Activated CD8-positive, alpha-beta memory T cell treated with anti-CD3 and anti-CD28 coated beads for 36 hours (primary cell): ENCODE results near the gene DLK1. TPM values are rescaled to one million over a fixed set of nuclear protein-coding genes. Genes with fewer than 3 reads are reported as not detected.

Source experiments
- CTCF ChIA-PET: fragments of 350-600 bp; sonication (Branson Sonifier 250); formaldehyde crosslinking; loops from one replicate; lab custom pipeline; 2021; ENCODE audit warnings: antibody characterized with exemption; lab: Charles Lee
- POLR2A ChIA-PET: fragments of 350-600 bp; sonication (Branson Sonifier 250); formaldehyde crosslinking; loops from one replicate; lab custom pipeline; 2021; ENCODE audit warnings: antibody characterized with exemption; lab: Charles Lee
- total RNA-seq, 2 experiments: library from RNA; stranded (reverse); gene quantifications; one replicate each; pipeline ENCODE4 v1.2.3, GENCODE V29; 2021

The DLK1 gene
- total RNA-seq, 2 experiments from 2014 or later = not detected

GRCh38 chr14:100783630-100784370 is 57.1 kb downstream of the DLK1 start:
- ChIA-PET POLR2A (no interaction called here), CTCF (no interaction called here)

DNA sequence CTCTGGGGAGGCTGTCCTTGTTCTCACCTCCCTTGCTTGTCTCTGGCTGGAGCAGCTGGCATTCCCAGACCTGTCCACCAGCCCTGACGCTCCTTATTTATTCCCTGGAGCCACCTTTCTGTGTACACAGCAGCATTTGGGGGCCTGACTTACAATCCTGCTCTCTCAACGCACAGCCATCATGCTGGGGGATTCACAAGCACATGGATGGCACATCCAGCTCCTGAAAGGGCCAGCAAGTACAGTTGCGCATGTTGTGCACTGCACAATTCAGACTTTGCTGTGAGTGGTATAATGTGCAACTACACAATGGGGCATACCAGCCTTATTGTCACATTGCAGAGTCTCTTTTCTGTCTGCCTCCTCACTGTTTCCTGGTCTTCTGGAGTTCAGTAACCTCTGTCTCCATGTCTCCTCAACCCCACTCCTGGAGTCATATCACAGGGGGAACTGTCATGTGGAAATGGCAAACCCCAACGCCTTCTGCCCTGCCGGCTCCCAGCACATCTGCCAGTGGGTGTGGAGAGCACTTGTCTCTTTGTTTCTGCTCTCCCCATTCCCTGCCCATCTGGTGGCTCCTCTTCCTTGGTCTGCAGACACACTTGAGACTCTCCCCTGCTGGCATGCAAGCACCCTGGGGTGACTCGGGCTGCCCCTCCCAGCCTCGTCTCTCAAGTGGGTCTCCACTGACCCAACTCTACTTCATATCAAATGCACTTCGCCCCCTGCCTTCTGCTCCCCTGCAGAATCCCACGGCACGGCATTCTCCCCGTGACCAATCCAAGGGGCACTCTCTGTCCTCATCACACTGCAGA is 58.0 kb downstream of the DLK1 start:
- ChIA-PET CTCF (no interaction called here), POLR2A (no interaction called here)

DNA sequence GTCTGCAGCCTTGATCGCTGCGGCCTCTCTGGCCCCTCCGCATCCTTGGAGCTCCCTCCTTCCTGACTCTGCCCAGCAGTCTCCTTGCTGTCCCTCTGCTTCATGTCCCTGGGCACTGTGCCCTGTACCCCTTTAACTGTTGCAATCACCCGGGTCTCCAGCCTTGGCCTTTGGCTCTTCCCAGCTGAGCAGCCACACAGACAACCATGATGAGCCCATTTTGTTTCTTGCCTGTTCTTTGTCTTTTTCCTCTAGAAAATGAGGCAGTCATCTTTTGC is 58.6 kb downstream of the DLK1 start:
- CTCF ChIA-PET = no interaction called here
- POLR2A ChIA-PET = no interaction called here

DNA sequence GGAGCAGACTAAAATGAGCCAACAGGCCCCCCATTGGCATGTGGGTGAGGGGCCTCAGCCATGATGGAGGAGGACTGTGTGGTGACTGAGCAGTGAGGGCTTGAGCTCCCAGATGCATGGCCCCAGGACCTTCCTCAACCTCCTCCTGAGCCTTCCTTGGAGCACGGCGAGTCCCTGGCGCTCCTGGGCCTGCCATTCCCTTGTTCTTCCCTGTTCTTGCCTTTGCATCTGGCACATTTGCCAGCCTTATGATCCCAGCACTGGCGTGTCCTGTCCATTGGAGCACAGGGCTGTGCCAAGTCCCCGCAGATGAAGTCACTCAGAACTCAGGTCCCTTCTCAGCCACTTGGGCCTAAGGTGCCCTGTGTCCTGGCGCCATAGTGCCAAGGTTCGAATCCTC is 58.9 kb downstream of the DLK1 start:
- ChIA-PET CTCF (no interaction called here), POLR2A (no interaction called here)

GRCh38 chr14:100786131-100786530 is 59.4 kb downstream of the DLK1 start:
- CTCF ChIA-PET = no interaction called here
- POLR2A ChIA-PET = no interaction called here

- POLR2A ChIA-PET = no interaction called here
- CTCF ChIA-PET = no interaction called here
These were observed 60.0 kb downstream of the DLK1 start for GRCh38 chr14:100786576-100787219.

DNA sequence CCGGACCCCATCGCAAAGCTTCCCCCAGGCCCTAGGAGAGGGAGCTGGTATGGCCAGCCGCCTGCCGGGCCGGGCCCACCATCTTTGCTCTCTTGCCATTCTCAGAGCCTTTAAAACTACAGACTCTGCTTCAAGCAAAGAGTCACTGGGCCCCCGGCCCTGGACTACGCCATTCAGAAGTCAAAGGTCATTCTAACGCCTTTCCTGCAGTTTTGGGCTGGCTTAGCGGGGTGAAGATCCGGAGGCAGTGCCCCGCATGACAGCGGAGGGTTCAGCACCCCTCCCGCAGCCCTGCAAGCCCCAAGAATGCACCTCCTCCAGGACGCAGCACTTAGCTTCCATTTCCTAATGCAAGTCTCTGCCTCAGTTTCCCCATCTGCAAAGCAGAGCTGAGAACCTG is 61.0 kb downstream of the DLK1 start:
- POLR2A ChIA-PET = no interaction called here
- CTCF ChIA-PET = no interaction called here

Other genes starting within 250 kb of the DLK1 start
- gene BEGAIN, start 139.5 kb upstream of the DLK1 start, total RNA-seq = 1 to 10 TPM; 3.4 to 3.7 TPM
- gene MEG3, start 99.2 kb downstream of the DLK1 start, total RNA-seq = not detected
- gene RTL1, start 176.8 kb downstream of the DLK1 start, total RNA-seq = not detected